HG03439 (cell line): ENCODE data around the gene MEA1.
"Not testable (repeated sequence)": the region's sequence is repeated elsewhere in the genome, so short reads cannot be mapped to it uniquely, and the experiment has no call there.

Experiments
- ATAC-seq: cut with Tn5 transposase; IDR thresholded peaks from one replicate; pipeline ENCODE4 v1.9.1; 2021; ENCODE audit warnings: mild to moderate bottlenecking, moderate library complexity; ENCODE audit not compliant: unreplicated experiment

The MEA1 gene

GRCh38 chr6:43013097-43013842, 476 bp downstream of the MEA1 start:
- peak; percentile 0 for ATAC-seq

GRCh38 chr6:43012364-43012763, 1.4 kb downstream of the MEA1 start:
- no peak for ATAC-seq

GRCh38 chr6:43011207-43011606, 2.5 kb downstream of the MEA1 start:
- no peak for ATAC-seq

GRCh38 chr6:43009124-43009523, 4.6 kb downstream of the MEA1 start:
- ATAC-seq: no peak

GRCh38 chr6:43007126-43007525, 6.6 kb downstream of the MEA1 start:
- ATAC-seq: no peak

- ATAC-seq: no peak
Observed at GRCh38 chr6:43006251-43006650, 7.5 kb downstream of the MEA1 start.

- no peak for ATAC-seq
Observed at GRCh38 chr6:43005844-43006243, 7.9 kb downstream of the MEA1 start.

GRCh38 chr6:43001843-43002242, 11.9 kb downstream of the MEA1 start:
- ATAC-seq: no peak

- not testable (repeated sequence) for ATAC-seq
Observed at GRCh38 chr6:42998205-42998604, 15.5 kb downstream of the MEA1 start.

- ATAC-seq: no peak
Observed at GRCh38 chr6:42996513-42996912, 17.2 kb downstream of the MEA1 start.

GRCh38 chr6:42993445-42993844, 20.3 kb downstream of the MEA1 start:
- no peak for ATAC-seq

GRCh38 chr6:42989923-42990322, 23.8 kb downstream of the MEA1 start:
- no peak for ATAC-seq

GRCh38 chr6:42988486-42989020, 25.2 kb downstream of the MEA1 start:
- no peak for ATAC-seq

GRCh38 chr6:42987533-42988451, 26.0 kb downstream of the MEA1 start:
- ATAC-seq: no peak

GRCh38 chr6:42984924-42985475, 28.7 kb downstream of the MEA1 start:
- no peak for ATAC-seq

GRCh38 chr6:42984001-42984923, 29.5 kb downstream of the MEA1 start, which contains the start of gene PPP2R5D:
TSS of gene PPP2R5D (plus strand) at chr6:42984570. CDS start at chr6:42984678, 108 bp downstream.
- peak; percentile 93 for ATAC-seq

GRCh38 chr6:42981836-42982235, 31.9 kb downstream of the MEA1 start:
- no peak for ATAC-seq

- no peak for ATAC-seq
Observed at GRCh38 chr6:42979523-42980177, 34.1 kb downstream of the MEA1 start.

GRCh38 chr6:42978839-42979522, 34.8 kb downstream of the MEA1 start, which contains the start of gene PEX6:
TSS of gene PEX6 (minus strand) at chr6:42979181. CDS start at chr6:42979150, 31 bp downstream.
- ATAC-seq: peak; percentile 93
